CD4-positive, alpha-beta T cell treated with Interleukin-15 for 4 hours (primary cell): ENCODE results near the gene ACTN3.

Experiments used
- DNase-seq: peaks from one replicate; pipeline ENCODE4 v3.0.0-alpha.2; 2020; ENCODE audit warnings: low spot score

Gene ACTN3

GRCh38 chr11:66545701-66546367 is 869 bp upstream of the ACTN3 start, which contains the start of gene ZDHHC24:
TSS of gene ZDHHC24 (minus strand) at chr11:66546048. CDS start at chr11:66546003, 45 bp downstream.
- DNase-seq, result peak; percentile 89

GRCh38 chr11:66546966-66547661 is 411 bp downstream of the ACTN3 start:
- DNase-seq, result no peak

GRCh38 chr11:66547662-66548009 is 933 bp downstream of the ACTN3 start:
- DNase-seq, result no peak

- DNase-seq, result no peak
Measured at GRCh38 chr11:66548041-66548440, 1.3 kb downstream of the ACTN3 start.

- DNase-seq, result no peak
Measured at GRCh38 chr11:66548774-66549630, 2.3 kb downstream of the ACTN3 start.

GRCh38 chr11:66549696-66550095 is 3.0 kb downstream of the ACTN3 start:
- no peak for DNase-seq

GRCh38 chr11:66550887-66551286 is 4.2 kb downstream of the ACTN3 start:
- DNase-seq, result no peak

- no peak for DNase-seq
Measured at GRCh38 chr11:66554602-66555001, 7.9 kb downstream of the ACTN3 start.

- DNase-seq, result no peak
Measured at GRCh38 chr11:66555416-66555815, 8.7 kb downstream of the ACTN3 start.

GRCh38 chr11:66556086-66556485 is 9.4 kb downstream of the ACTN3 start:
- no peak for DNase-seq

GRCh38 chr11:66557733-66558326 is 11.1 kb downstream of the ACTN3 start:
- no peak for DNase-seq

GRCh38 chr11:66559142-66559865 is 12.6 kb downstream of the ACTN3 start:
- peak; percentile 16 for DNase-seq

- no peak for DNase-seq
Measured at GRCh38 chr11:66559866-66560676, 13.4 kb downstream of the ACTN3 start.

- no peak for DNase-seq
Measured at GRCh38 chr11:66561178-66561974, 14.7 kb downstream of the ACTN3 start.

GRCh38 chr11:66561975-66562248 is 15.2 kb downstream of the ACTN3 start:
- DNase-seq, result no peak

- DNase-seq, result no peak
Measured at GRCh38 chr11:66562275-66562674, 15.6 kb downstream of the ACTN3 start.

- no peak for DNase-seq
Measured at GRCh38 chr11:66562907-66563583, 16.3 kb downstream of the ACTN3 start.

- DNase-seq, result no peak
Measured at GRCh38 chr11:66563832-66564231, 17.1 kb downstream of the ACTN3 start.

- DNase-seq, result no peak
Measured at GRCh38 chr11:66564538-66564937, 17.8 kb downstream of the ACTN3 start.

- no peak for DNase-seq
Measured at GRCh38 chr11:66564984-66565383, 18.3 kb downstream of the ACTN3 start.
